ENCODE data around the gene EIF2B5.

DNA sequence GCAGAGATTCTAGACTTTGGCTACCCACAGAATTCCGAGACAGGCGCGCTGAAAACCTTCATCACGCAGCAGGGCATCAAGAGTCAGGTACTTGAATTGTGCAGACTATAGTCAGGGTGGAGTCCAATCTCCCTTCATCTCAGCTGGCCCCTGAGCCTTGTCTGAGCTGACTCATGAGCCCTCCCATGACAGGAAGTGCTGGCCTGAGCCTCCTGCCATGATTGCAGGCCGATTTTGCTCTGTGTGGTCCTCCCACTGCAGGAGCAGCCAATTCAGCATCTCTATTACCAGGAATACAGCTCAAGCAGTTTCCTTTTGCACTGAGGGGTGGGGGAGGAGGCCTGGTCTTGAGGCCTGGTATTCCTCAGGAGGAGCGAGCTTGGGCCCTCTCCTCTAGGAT is 45.0 kb downstream of the EIF2B5 start:
- no peak for TF ChIP-seq SUZ12 (IDR thresholded peaks at IDR 0.05; ENCODE audit: extremely low read depth, insufficient read depth, insufficient read length)
- no peak for TF ChIP-seq YY1 (IDR thresholded peaks at IDR 0.05; ENCODE audit: insufficient read depth, insufficient read length)

All from NT2/D1 (cell line).